ENCODE measurements around the gene COMP. TPM values are rescaled to one million over a fixed set of nuclear protein-coding genes. Genes with fewer than 3 reads are reported as not detected.
"Not testable (repeated sequence)": the region's sequence is repeated elsewhere in the genome, so short reads cannot be mapped to it uniquely, and the experiment has no call there.

Gene COMP
- polyA plus RNA-seq, 1 donor: 1.2 TPM

- peaks cover 2% of the 10 kb centered on the region for H3K27me3 ChIP-seq (ENCODE audit: control insufficient read depth, insufficient read depth, low read length)
- WGBS (ENCODE audit: insufficient coverage, low lambda C conversion rate): no CpG with 5 or more reads among the region's 2 CpGs
Measured at GRCh38 chr19:18830488-18830887, 39.4 kb upstream of the COMP start.

GRCh38 chr19:18828786-18829185 lies 37.7 kb upstream of the COMP start:
- Histone ChIP-seq H3K4me1 (ENCODE audit: control insufficient read depth, insufficient read depth, low read length) (peaks cover 6% of the 10 kb centered on the region), H3K36me3 (ENCODE audit: control insufficient read depth, insufficient read depth, low read length) (no peaks in the 10 kb centered on the region), H3K9me3 (ENCODE audit: control insufficient read depth, low read depth, low read length) (peaks cover 7% of the 10 kb centered on the region), H3K27ac (ENCODE audit: low read length) (no peak overlapping the region), H3K27me3 (ENCODE audit: control insufficient read depth, insufficient read depth, low read length) (peaks cover 2% of the 10 kb centered on the region), H3K4me3 (ENCODE audit: low read length) (no peak overlapping the region)
- DNase-seq: no peak
- no CpG with 5 or more reads among the region's 6 CpGs for WGBS (ENCODE audit: insufficient coverage, low lambda C conversion rate)

More at GRCh38 chr19:18830488-18830887, 39.4 kb upstream of the COMP start:
- peaks cover 16% of the 10 kb centered on the region for H3K4me1 ChIP-seq (ENCODE audit: control insufficient read depth, insufficient read depth, low read length)
- H3K27ac ChIP-seq (ENCODE audit: low read length): no peak overlapping the region
- no peak overlapping the region for H3K4me3 ChIP-seq (ENCODE audit: low read length)
- peaks cover 7% of the 10 kb centered on the region for H3K9me3 ChIP-seq (ENCODE audit: control insufficient read depth, low read depth, low read length)
- no peak for DNase-seq
- H3K36me3 ChIP-seq (ENCODE audit: control insufficient read depth, insufficient read depth, low read length): peaks cover 7% of the 10 kb centered on the region

- WGBS (ENCODE audit: insufficient coverage, low lambda C conversion rate): no CpG with 5 or more reads among the region's 9 CpGs
- no peak overlapping the region for H3K4me3 ChIP-seq (ENCODE audit: low read length)
- no peaks in the 10 kb centered on the region for H3K27me3 ChIP-seq (ENCODE audit: control insufficient read depth, insufficient read depth, low read length)
- no peaks in the 10 kb centered on the region for H3K9me3 ChIP-seq (ENCODE audit: control insufficient read depth, low read depth, low read length)
- no peaks in the 10 kb centered on the region for H3K4me1 ChIP-seq (ENCODE audit: control insufficient read depth, insufficient read depth, low read length)
- H3K27ac ChIP-seq (ENCODE audit: low read length): no peak overlapping the region
- H3K36me3 ChIP-seq (ENCODE audit: control insufficient read depth, insufficient read depth, low read length): no peaks in the 10 kb centered on the region
- no peak for DNase-seq
Measured at GRCh38 chr19:18817574-18817973, 26.5 kb upstream of the COMP start.

GRCh38 chr19:18816645-18817044 lies 25.5 kb upstream of the COMP start:
- not testable (repeated sequence) for H3K36me3 ChIP-seq (ENCODE audit: control insufficient read depth, insufficient read depth, low read length); H3K27me3 ChIP-seq (ENCODE audit: control insufficient read depth, insufficient read depth, low read length); H3K4me3 ChIP-seq (ENCODE audit: low read length); H3K27ac ChIP-seq (ENCODE audit: low read length); DNase-seq; H3K9me3 ChIP-seq (ENCODE audit: control insufficient read depth, low read depth, low read length); H3K4me1 ChIP-seq (ENCODE audit: control insufficient read depth, insufficient read depth, low read length)
- no CpG with 5 or more reads among the region's 4 CpGs for WGBS (ENCODE audit: insufficient coverage, low lambda C conversion rate)

GRCh38 chr19:18815673-18816072 lies 24.6 kb upstream of the COMP start:
- Histone ChIP-seq H3K27me3 (ENCODE audit: control insufficient read depth, insufficient read depth, low read length) (no peaks in the 10 kb centered on the region), H3K27ac (ENCODE audit: low read length) (no peak overlapping the region), H3K4me3 (ENCODE audit: low read length) (no peak overlapping the region), H3K9me3 (ENCODE audit: control insufficient read depth, low read depth, low read length) (no peaks in the 10 kb centered on the region), H3K4me1 (ENCODE audit: control insufficient read depth, insufficient read depth, low read length) (no peaks in the 10 kb centered on the region), H3K36me3 (ENCODE audit: control insufficient read depth, insufficient read depth, low read length) (no peaks in the 10 kb centered on the region)
- no peak for DNase-seq
- WGBS (ENCODE audit: insufficient coverage, low lambda C conversion rate): 100% methylated on average over 1 of the region's 5 CpGs

GRCh38 chr19:18814063-18814462 lies 23.0 kb upstream of the COMP start:
- Histone ChIP-seq H3K4me3 (ENCODE audit: low read length) (no peak overlapping the region), H3K36me3 (ENCODE audit: control insufficient read depth, insufficient read depth, low read length) (no peaks in the 10 kb centered on the region), H3K27ac (ENCODE audit: low read length) (no peak overlapping the region), H3K4me1 (ENCODE audit: control insufficient read depth, insufficient read depth, low read length) (no peaks in the 10 kb centered on the region), H3K27me3 (ENCODE audit: control insufficient read depth, insufficient read depth, low read length) (no peaks in the 10 kb centered on the region), H3K9me3 (ENCODE audit: control insufficient read depth, low read depth, low read length) (no peaks in the 10 kb centered on the region)
- DNase-seq: no peak
- WGBS (ENCODE audit: insufficient coverage, low lambda C conversion rate): no CpG with 5 or more reads among the region's 9 CpGs

- not testable (repeated sequence) for H3K4me3 ChIP-seq (ENCODE audit: low read length); H3K36me3 ChIP-seq (ENCODE audit: control insufficient read depth, insufficient read depth, low read length); DNase-seq; H3K9me3 ChIP-seq (ENCODE audit: control insufficient read depth, low read depth, low read length); H3K4me1 ChIP-seq (ENCODE audit: control insufficient read depth, insufficient read depth, low read length); H3K27me3 ChIP-seq (ENCODE audit: control insufficient read depth, insufficient read depth, low read length); H3K27ac ChIP-seq (ENCODE audit: low read length)
- no CpG with 5 or more reads among the region's 5 CpGs for WGBS (ENCODE audit: insufficient coverage, low lambda C conversion rate)
Measured at GRCh38 chr19:18811638-18812037, 20.5 kb upstream of the COMP start.

GRCh38 chr19:18809149-18809868 lies 18.2 kb upstream of the COMP start:
- WGBS (ENCODE audit: insufficient coverage, low lambda C conversion rate): no CpG with 5 or more reads among the region's 14 CpGs
- no peak overlapping the region for H3K4me3 ChIP-seq (ENCODE audit: low read length)
- H3K4me1 ChIP-seq (ENCODE audit: control insufficient read depth, insufficient read depth, low read length): no peaks in the 10 kb centered on the region
- H3K27ac ChIP-seq (ENCODE audit: low read length): no peak overlapping the region
- no peaks in the 10 kb centered on the region for H3K36me3 ChIP-seq (ENCODE audit: control insufficient read depth, insufficient read depth, low read length)
- H3K9me3 ChIP-seq (ENCODE audit: control insufficient read depth, low read depth, low read length): no peaks in the 10 kb centered on the region
- no peak for DNase-seq
- no peaks in the 10 kb centered on the region for H3K27me3 ChIP-seq (ENCODE audit: control insufficient read depth, insufficient read depth, low read length)

GRCh38 chr19:18807861-18808331 lies 16.8 kb upstream of the COMP start:
- no CpG with 5 or more reads among the region's 19 CpGs for WGBS (ENCODE audit: insufficient coverage, low lambda C conversion rate)

GRCh38 chr19:18804643-18805042 lies 13.5 kb upstream of the COMP start:
- WGBS (ENCODE audit: insufficient coverage, low lambda C conversion rate): no CpG with 5 or more reads among the region's 8 CpGs
- DNase-seq: no peak

More at GRCh38 chr19:18807861-18808331, 16.8 kb upstream of the COMP start:
- Histone ChIP-seq H3K36me3 (ENCODE audit: control insufficient read depth, insufficient read depth, low read length) (no peaks in the 10 kb centered on the region), H3K4me3 (ENCODE audit: low read length) (no peak overlapping the region), H3K4me1 (ENCODE audit: control insufficient read depth, insufficient read depth, low read length) (no peaks in the 10 kb centered on the region), H3K27me3 (ENCODE audit: control insufficient read depth, insufficient read depth, low read length) (no peaks in the 10 kb centered on the region), H3K9me3 (ENCODE audit: control insufficient read depth, low read depth, low read length) (no peaks in the 10 kb centered on the region), H3K27ac (ENCODE audit: low read length) (no peak overlapping the region)
- DNase-seq: no peak

GRCh38 chr19:18804139-18804601 lies 13.1 kb upstream of the COMP start:
- Histone ChIP-seq H3K36me3 (ENCODE audit: control insufficient read depth, insufficient read depth, low read length) (no peaks in the 10 kb centered on the region), H3K9me3 (ENCODE audit: control insufficient read depth, low read depth, low read length) (no peaks in the 10 kb centered on the region), H3K27ac (ENCODE audit: low read length) (no peak overlapping the region), H3K27me3 (ENCODE audit: control insufficient read depth, insufficient read depth, low read length) (no peaks in the 10 kb centered on the region), H3K4me3 (ENCODE audit: low read length) (no peak overlapping the region), H3K4me1 (ENCODE audit: control insufficient read depth, insufficient read depth, low read length) (peaks cover 3% of the 10 kb centered on the region)
- no peak for DNase-seq
- no CpG with 5 or more reads among the region's 15 CpGs for WGBS (ENCODE audit: insufficient coverage, low lambda C conversion rate)

More at GRCh38 chr19:18804643-18805042, 13.5 kb upstream of the COMP start:
- Histone ChIP-seq H3K9me3 (ENCODE audit: control insufficient read depth, low read depth, low read length) (no peaks in the 10 kb centered on the region), H3K27ac (ENCODE audit: low read length) (no peak overlapping the region), H3K4me3 (ENCODE audit: low read length) (no peak overlapping the region), H3K27me3 (ENCODE audit: control insufficient read depth, insufficient read depth, low read length) (no peaks in the 10 kb centered on the region), H3K36me3 (ENCODE audit: control insufficient read depth, insufficient read depth, low read length) (no peaks in the 10 kb centered on the region), H3K4me1 (ENCODE audit: control insufficient read depth, insufficient read depth, low read length) (no peaks in the 10 kb centered on the region)

Data from large intestine (tissue), 3 donors.